HG03196 (cell line): Measurements from ENCODE around the gene USH1G.
A peak's percentile ranks its signal among the peaks of the same experiment; 100 is the strongest.
"Not testable (repeated sequence)": the region's sequence is repeated elsewhere in the genome, so short reads cannot be mapped to it uniquely, and the experiment has no call there.

Experiments
- ATAC-seq: cut with Tn5 transposase; IDR thresholded peaks from one replicate; pipeline ENCODE4 v1.9.1; 2021; ENCODE audit not compliant: unreplicated experiment

Gene USH1G

DNA sequence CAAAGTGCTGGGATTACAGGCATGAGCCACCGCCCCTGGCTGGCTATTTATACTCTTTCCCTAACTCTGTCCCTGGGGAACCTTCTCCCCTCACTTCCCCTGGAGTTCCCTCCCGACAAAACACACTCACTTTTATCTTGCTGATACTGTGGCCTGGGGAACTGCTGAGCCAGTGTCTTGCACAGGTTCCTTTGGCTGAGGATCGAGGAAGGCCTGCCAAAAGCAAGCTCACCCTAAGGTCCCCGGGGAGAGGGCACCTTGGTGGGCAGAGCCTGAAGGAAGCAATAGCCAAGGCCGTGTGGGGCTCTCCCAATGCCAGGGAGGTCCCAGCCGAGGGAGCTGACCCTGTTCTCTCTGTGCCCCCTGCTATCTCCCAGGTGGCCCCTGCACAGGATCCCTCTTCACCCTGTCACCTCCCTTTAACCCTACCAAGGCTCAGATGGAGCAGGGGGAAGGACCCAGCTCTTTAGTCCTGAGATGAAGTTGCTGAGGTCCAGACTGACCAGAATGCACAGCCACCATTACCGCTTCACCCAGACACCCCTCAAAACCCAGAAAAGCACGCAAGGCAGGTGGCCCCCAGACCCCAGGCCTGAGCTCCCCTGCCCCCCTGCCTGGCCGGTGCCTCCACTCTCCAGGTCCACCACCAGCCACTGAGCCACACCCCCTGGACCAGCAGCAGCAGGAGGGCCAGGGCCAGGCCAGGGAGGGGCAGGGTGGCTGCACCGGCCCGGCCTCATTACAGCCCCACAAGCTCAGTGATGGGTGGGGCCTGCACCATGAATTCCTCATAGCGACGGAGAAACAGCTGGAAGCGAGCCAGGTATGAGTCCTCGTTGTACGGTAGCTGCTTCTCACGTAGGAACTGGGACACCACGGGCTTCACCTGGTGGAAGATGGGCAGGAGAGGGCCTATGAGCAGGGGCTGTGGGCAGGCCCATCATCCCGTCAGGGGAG lies 45.2 kb downstream of the USH1G start:
- no peak for ATAC-seq

DNA sequence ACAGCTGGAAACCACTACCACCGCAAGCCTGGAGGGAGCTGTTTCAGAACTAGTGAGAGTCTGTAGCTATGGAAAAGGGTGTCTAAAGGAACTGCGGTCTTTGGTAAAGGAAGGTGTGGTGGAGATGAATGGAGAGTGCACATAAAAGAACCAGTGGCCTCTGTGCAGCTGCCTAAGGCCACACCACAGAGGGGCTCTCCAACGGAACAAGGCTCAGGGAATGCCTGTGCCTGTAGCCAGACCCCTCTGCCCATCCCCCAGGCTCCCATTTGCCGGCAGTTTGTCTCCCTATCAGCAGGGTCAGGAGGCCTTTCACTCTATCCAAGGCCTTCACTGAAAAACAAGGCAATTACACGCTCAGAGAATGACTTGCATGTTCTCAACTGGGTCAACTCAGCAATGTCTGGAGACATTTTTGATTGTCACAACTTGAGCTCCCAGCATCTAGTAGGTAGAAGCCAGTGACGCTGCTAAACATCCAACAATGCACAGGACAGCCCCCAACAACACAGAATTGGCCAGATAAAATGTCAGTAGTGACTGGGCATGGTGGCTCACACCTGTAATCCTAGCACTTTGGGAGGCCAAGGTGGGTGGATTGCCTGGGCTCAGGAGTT lies 47.0 kb downstream of the USH1G start:
- no peak for ATAC-seq

DNA sequence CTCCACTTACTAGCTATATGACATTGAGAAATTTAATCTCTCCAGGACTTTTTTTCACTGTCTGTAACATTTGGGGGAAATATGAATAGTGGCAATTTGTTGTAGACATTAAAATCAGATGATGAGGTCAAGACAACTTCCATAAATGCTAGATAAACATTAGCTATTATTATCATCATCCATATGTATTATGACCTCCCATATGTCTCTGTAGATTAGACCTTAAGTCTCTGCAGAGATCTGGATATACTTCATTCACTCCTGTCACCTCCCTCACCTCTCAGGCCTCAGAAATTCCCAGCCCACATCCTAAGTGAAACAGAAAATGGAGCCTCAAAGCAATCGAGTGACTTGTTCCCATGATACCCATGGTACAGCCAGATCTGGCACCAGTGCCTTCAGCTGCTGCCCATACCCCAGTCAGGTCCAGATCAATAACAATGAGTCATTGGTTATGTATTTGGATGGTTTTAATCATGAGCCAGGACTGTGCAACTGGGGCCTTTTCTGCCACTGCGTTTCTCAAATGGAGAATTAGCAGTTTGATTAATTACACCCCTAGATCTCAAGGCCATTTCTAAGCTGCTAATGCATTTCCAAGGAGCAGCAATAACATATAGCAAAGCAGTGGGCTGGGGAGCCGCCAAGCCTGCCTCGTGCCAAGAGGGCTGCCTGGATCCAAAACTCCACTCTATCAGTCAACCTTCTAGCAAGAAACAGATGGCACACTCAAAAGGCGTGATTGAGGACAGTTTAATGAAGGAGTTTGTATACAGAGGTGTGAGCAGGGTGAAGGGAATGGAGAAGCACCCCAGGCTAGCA lies 47.7 kb downstream of the USH1G start:
- ATAC-seq, result no peak

DNA sequence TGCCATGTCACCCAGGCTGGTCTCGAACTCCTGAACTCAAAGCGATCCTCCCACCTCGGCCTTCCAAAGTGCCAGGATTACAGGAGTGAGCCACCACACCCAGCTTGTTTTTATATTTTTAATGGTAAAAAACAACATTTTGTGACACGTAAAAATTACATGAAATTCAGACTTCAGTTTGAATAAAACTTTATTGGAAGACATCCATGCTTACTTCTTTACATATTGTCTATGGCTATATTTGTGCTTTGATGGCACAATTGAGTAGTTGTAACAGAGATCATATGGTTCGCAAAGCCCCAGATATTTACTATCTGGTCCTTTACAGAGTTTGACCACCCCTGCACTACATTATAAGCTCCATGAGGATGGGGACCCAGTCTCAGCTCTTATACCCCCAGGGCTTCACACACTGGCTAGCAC lies 48.4 kb downstream of the USH1G start:
- ATAC-seq, result no peak

DNA sequence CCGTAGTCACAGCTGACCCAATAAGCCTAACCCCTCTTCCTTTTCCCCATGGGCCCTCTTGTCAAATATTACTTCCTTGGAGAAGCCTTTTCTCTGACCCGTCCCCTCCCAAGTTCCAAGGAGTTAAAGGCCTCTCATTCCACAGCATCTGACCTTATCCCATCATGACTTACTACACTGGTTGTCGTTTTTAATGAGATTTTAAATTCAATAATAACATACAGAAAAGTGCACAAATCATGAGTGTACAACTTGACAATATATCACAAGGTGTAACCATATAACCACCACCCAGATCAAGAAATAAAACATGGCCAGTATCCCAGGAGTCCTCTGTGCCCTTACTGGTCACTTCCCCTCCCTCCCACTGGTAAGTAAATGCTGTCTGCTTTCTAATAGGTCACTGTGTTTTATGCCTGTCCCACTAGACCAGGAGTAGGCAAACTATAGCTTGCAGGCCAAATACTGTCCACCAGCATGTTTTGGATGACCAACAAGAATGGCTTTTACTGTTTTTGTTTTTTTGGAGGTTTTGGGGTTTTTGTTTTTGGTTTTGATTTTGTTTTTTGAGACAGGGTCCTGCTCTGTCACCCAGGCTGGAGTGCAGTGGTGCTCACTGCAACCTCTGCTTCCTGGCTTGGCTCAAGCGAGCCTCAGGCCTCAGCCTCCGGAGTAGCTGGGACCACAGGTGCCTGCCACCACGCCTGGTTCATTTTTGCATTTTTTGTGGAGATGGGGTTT lies 49.0 kb downstream of the USH1G start:
- no peak for ATAC-seq

DNA sequence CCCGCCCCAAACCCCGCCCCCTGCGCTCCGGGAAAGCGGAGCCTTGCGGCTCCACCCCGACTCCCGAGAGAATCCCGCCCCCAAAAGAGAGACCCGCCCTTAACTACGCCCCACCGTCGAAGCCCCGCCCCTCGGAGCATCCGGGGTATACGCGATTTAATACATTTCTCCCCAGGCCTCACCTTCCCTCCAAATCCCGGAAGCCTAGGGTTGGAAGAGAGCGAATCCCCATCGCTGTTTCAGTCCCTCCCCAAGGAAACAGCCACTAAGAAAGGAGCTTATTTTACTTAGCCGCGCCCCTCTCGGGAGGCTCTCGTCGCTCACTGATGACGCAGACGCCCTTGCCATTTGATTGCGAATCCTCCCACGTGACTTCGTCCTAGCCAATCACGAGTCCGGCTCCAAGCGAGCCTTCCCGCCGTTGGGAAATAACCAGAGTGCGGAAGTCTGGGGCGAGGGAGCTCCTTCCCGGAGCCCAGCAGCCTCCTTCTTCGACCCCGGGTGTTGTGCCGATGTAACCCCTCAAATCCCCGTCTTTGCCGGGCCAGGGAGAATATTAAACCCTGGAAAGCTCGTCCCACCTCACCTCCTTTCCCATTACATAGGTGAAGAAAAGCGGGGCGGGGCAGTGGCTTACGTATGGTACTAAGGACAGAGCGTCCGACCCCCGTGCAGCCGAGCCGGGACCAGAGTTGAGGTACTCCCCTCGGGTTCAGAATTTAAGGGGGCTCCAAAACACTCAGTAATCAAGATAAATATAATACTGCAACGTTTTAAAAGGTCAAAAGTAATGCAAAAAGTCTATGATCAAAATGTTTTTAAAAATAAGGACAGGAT lies 49.8 kb downstream of the USH1G start:
- ATAC-seq, result peak; percentile 85

DNA sequence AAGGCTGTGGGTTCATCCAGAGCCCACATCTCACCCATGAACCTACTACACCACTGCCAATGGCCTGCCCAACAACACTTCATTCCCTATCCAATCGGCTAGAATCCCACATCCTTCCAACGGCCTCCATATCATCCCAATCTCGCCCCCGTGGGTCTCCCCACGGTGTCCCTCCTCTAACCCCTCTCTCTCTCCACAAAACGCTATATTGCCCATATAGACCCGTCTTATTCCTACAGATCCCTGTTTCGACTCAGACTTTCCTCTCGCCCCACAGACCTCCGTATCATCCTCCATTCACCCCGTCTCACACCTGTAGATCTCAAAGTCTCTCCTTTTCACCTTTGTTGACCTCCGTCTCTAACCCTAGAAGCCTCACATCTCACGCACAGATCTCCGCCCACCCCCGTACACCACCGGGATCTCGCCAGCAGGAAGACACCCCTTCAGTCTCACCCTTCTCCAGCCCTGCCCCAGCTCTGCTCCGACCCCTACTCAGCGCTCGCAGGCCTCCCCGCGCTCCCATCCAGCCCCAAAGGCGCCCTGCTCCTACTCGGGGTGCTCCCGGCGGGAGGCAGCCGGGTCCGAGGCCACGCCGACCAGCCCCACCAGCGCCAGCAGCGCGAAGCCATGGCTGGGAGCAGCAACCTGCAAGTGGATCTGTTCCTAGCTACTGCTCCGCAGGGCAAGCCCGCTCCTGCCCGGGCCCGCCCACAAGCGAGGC lies 50.6 kb downstream of the USH1G start, which contains the start of gene FDXR:
TSS of gene FDXR (minus strand) at position 682 of the 724 bp plus-strand sequence. CDS start at position 632, 50 bp downstream.
- peak; percentile 14 for ATAC-seq

DNA sequence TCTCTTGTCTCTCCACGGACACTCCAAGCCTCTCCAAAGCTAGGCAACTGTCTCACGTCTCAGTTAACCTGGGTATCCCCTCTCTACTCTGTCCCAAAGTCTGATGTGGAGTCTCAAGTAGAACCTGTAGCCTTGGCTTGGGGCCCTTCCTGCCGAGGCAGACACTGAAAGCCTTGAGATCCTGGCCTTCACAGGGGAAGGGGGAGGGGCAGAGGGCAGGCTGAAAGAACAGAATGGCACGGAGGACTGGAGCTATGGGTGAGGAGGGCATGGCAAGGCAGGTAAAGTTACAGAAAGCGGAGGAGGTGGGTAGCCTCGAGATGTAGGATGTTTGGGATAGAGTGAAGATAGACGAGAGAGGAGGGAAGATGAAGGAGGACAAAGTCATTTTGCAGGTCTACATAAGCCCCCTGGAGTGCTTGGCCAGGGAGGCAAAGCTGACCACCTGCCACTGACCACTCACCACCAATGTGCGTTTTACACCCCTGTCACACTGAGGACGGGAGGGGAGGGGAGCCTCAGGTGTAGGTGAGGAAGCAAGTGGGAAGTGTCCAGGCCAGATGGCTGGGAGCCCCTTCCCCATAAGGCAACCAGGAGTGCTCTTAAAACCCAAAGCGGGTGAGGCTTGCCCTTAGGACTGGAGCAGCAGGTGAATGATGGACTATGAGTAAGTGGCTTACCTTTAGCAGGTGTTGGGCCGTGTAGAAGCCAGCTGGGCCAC lies 51.5 kb downstream of the USH1G start:
- no peak for ATAC-seq

DNA sequence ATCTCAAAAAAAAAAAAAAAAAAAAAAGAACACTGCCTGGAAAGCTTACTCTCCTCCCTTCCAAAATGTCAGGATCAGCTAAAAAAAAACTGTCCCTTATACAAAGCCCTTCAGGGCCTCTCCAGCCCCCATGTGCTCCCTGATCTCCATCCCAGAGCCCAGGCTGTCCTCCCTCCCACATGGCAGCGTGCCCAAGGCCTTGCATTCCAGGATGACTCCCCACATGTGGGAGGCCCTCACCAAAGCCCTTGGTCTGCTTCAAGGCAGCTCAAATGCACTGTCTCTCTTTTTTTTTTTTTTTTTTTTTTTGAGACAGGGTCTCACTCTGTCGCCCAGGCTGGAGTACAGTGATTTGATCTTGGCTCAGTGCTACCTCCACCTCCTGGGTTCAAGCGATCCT lies 52.5 kb downstream of the USH1G start:
- no peak for ATAC-seq

DNA sequence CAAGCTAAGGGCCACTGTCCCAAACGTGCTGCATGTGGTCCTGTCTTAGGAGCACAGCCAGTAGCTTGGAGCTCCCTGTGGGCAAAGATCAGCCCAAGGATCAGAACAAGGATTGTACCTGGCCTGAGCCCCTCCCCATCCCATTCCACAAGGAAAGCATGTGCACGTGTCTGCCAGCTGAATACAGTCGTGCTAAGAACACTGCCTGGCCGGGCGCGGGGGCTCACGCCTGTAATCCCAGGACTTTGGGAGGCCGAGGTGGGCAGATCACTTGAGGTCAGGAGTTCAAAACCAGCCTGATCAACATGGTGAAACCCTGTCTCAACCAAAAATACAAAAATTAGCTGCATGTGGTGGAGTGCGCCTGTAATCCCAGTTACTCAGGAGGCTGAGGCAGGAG lies 53.0 kb downstream of the USH1G start:
- not testable (repeated sequence) for ATAC-seq

DNA sequence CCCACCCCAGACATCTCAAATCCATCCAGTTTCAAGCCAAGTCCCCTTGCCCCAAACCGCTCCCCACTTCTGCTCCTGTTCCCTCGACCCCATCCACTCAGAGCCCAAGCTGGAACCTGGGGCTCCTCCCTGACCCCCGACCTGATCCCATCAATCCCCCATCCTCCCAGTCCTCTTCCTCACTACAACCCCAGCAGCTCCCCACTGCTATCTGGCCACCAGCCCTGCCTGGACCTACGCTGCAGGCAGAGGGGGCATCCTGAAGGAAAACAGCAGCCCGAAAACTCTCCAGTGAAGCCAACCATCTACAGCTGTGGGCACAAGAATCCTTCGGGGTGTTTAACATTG lies 54.2 kb downstream of the USH1G start:
- no peak for ATAC-seq

DNA sequence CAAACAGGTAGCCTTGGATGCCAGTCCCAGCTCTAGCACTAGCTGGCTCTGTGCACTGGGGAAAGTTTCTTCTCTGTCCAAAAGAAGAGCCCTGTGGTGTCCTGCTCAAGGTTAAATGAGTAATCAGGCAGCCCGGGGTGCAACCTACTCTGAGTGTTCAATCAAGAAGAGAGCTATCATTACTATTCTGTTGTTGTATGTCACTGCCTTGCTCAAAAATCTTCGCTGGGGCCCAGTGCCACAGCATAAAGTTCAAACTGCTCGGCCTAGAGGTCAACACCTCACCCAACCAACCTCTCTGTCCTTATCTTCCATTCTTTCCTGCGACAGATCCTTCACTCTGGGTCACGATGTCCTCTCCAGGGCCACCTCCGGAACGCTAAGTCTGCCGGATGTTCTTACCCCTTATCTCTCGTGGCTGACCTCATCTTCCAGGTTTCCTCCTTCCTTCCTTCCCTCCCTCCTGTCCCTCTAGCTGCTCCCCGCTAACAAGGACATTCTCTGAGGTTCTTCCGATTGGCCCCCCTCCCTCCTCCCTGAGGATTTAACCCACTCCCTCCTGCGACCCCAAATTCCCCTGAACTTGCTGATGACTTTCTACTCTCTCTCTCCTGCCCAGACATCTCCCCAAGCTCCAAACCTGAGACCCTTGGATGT lies 54.7 kb downstream of the USH1G start:
- ATAC-seq, result no peak

DNA sequence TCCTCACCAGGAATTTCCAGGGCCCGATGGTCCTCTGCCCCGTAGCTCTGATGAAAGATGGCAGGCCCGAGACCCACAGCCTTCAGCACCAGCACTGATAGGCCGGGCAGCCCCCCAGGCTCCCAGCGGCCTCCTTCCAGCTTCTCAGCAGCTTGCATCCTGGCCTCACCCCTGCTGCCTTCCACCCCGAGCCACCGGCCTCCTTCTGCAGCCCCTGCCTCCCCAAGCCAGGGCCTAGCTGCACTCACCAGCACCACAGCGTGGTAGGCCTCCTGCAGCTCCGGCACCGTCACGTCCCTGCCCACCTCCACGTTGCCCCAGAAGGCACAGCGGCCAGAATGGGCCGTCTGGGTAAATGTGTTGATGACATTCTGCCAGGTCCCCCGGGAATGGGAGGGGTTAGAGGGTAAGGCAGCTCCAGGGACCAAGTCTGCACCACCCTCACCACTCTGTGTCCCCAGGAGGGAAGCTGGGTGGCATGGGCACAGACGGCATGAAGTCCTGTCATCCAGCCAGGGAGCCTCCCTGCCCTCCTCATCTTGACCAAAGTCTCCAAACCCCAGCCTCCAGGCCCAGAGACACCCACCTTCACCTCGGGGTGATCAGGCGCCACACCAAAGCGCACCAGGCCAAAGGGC lies 56.7 kb downstream of the USH1G start:
- no peak for ATAC-seq
